ENCODE measurements around the gene RPGRIP1L. TPM values are rescaled to one million over a fixed set of nuclear protein-coding genes. Genes with fewer than 3 reads are reported as not detected.

Gene RPGRIP1L
- total and polyA plus RNA-seq, 9 of the 15 experiments (the other 6 are each of a cell fraction or from before 2014, with no cell fraction given) = 3.2 to 7.7 (median 5.8) TPM

DNA sequence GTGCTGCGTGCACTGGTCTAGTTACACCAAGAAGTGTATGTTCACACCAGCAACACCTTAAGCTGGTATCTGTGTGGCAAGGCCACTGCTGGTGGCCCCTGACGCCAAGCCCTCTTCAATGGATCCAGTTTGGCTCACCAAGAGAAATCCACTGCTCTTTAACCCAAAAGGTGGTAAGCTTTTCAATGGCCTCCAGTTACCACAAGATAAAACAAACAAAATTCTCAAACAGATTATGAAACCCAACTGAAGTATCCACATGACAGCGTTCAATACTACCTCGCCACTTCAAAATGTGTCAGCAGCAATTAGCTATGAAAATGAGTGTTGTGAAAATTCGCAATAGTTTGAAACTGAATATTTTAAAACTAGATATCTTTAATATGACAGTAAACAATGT, 104.1 kb downstream of the RPGRIP1L start:
- Histone ChIP-seq H3K36me3 (ENCODE audit: control insufficient read depth, insufficient read depth, low read length) (no peaks in the 10 kb centered on the region), H3K4me1 (replicated peaks in 1 of 2; ENCODE audit: control insufficient read depth in 2 of 2, insufficient read depth in 2 of 2, low read length in 2 of 2) (no peaks in the 10 kb centered on the region), H3K9me1 (ENCODE audit: control insufficient read depth, insufficient read depth, low read length) (no peaks in the 10 kb centered on the region), H2AFZ (ENCODE audit: low read depth, low read length) (no peak overlapping the region), H3K4me3 (no peak overlapping the region), H3K9me3 (replicated peaks; ENCODE audit: control insufficient read depth, insufficient read depth, low read depth, low read length) (no peaks in the 10 kb centered on the region), H3K9ac (ENCODE audit: insufficient read depth in 1 of 2, low read depth in 2 of 2, low read length in 2 of 2) (no peak overlapping the region), H3K27ac (ENCODE audit: extremely low read depth, low read depth, low read length) (no peak overlapping the region), H3K4me2 (ENCODE audit: insufficient read depth, low read length) (no peak overlapping the region), H3K79me2 (ENCODE audit: control insufficient read depth, insufficient read depth, low read length) (no peaks in the 10 kb centered on the region), H4K20me1 (replicated peaks; ENCODE audit: control insufficient read depth, insufficient read depth, low read length) (no peaks in the 10 kb centered on the region), H3K27me3 (ENCODE audit: control insufficient read depth in 2 of 2, insufficient read depth in 2 of 2, low read length in 2 of 2) (no peaks in the 10 kb centered on the region)
- CTCF ChIA-PET (ENCODE audit: low intra/inter-chr PET ratio) = no interaction called here
- DNase-seq (ENCODE audit: extremely low read depth in 1 of 4, low spot score in 3 of 4) = no peak
- no TSS peak for BruUV-seq (replicated peaks)
- 14% methylated on average over 5 of the region's 5 CpGs for WGBS (ENCODE audit: insufficient coverage, low coverage, missing lambda C conversion rate)
- in situ Hi-C loops (cut with MboI) (no loop called here), intact Hi-C loops (cut with micrococcal nuclease) (no loop called here)
- no peak for ATAC-seq
- POLR2A ChIA-PET = no interaction called here
- FAIRE-seq = no peak
- TF ChIP-seq EHMT2 (IDR thresholded peaks at IDR 0.05) (no peak), CEBPG (CRISPR knock-in tag; IDR thresholded peaks at IDR 0.05) (no peak), CEBPG (tag; conservative IDR thresholded peaks at IDR 0.05 in 1 of 2, IDR thresholded peaks at IDR 0.05 in 1 of 2) (no peak), FOXK2 (conservative IDR thresholded peaks at IDR 0.05 in 1 of 2, IDR thresholded peaks at IDR 0.05 in 1 of 2; ENCODE audit: low read depth in 2 of 2) (no peak), DNMT1 (IDR thresholded peaks at IDR 0.05) (no peak), ZNF121 (CRISPR knock-in tag; conservative IDR thresholded peaks at IDR 0.05) (no peak), MTA2 (IDR thresholded peaks at IDR 0.05; ENCODE audit: low read depth) (no peak), CHD4 (IDR thresholded peaks at IDR 0.05; ENCODE audit: insufficient read depth, insufficient replicate concordance, low read depth, low read length, poor library complexity, severe bottlenecking) (no peak)
- TF ChIP-seq, protein P1, sequence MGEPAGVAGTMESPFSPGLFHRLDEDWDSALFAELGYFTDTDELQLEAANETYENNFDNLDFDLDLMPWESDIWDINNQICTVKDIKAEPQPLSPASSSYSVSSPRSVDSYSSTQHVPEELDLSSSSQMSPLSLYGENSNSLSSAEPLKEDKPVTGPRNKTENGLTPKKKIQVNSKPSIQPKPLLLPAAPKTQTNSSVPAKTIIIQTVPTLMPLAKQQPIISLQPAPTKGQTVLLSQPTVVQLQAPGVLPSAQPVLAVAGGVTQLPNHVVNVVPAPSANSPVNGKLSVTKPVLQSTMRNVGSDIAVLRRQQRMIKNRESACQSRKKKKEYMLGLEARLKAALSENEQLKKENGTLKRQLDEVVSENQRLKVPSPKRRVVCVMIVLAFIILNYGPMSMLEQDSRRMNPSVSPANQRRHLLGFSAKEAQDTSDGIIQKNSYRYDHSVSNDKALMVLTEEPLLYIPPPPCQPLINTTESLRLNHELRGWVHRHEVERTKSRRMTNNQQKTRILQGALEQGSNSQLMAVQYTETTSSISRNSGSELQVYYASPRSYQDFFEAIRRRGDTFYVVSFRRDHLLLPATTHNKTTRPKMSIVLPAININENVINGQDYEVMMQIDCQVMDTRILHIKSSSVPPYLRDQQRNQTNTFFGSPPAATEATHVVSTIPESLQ (CRISPR knock-in tag; IDR thresholded peaks at IDR 0.05) = no peak
- TF ChIP-seq, protein P2, sequence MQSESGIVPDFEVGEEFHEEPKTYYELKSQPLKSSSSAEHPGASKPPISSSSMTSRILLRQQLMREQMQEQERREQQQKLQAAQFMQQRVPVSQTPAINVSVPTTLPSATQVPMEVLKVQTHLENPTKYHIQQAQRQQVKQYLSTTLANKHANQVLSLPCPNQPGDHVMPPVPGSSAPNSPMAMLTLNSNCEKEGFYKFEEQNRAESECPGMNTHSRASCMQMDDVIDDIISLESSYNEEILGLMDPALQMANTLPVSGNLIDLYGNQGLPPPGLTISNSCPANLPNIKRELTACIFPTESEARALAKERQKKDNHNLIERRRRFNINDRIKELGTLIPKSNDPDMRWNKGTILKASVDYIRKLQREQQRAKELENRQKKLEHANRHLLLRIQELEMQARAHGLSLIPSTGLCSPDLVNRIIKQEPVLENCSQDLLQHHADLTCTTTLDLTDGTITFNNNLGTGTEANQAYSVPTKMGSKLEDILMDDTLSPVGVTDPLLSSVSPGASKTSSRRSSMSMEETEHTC (IDR thresholded peaks at IDR 0.05) = no peak
- TF ChIP-seq, protein P3, sequence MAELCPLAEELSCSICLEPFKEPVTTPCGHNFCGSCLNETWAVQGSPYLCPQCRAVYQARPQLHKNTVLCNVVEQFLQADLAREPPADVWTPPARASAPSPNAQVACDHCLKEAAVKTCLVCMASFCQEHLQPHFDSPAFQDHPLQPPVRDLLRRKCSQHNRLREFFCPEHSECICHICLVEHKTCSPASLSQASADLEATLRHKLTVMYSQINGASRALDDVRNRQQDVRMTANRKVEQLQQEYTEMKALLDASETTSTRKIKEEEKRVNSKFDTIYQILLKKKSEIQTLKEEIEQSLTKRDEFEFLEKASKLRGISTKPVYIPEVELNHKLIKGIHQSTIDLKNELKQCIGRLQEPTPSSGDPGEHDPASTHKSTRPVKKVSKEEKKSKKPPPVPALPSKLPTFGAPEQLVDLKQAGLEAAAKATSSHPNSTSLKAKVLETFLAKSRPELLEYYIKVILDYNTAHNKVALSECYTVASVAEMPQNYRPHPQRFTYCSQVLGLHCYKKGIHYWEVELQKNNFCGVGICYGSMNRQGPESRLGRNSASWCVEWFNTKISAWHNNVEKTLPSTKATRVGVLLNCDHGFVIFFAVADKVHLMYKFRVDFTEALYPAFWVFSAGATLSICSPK (IDR thresholded peaks at IDR 0.05; ENCODE audit: borderline replicate concordance) = no peak
- TF ChIP-seq, protein P4, sequence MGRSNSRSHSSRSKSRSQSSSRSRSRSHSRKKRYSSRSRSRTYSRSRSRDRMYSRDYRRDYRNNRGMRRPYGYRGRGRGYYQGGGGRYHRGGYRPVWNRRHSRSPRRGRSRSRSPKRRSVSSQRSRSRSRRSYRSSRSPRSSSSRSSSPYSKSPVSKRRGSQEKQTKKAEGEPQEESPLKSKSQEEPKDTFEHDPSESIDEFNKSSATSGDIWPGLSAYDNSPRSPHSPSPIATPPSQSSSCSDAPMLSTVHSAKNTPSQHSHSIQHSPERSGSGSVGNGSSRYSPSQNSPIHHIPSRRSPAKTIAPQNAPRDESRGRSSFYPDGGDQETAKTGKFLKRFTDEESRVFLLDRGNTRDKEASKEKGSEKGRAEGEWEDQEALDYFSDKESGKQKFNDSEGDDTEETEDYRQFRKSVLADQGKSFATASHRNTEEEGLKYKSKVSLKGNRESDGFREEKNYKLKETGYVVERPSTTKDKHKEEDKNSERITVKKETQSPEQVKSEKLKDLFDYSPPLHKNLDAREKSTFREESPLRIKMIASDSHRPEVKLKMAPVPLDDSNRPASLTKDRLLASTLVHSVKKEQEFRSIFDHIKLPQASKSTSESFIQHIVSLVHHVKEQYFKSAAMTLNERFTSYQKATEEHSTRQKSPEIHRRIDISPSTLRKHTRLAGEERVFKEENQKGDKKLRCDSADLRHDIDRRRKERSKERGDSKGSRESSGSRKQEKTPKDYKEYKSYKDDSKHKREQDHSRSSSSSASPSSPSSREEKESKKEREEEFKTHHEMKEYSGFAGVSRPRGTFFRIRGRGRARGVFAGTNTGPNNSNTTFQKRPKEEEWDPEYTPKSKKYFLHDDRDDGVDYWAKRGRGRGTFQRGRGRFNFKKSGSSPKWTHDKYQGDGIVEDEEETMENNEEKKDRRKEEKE (IDR thresholded peaks at IDR 0.05; ENCODE audit: borderline replicate concordance in 1 of 2, control insufficient read depth in 1 of 2, low read depth in 2 of 2, low read length in 1 of 2) = no peak
